GM19043 (cell line): ENCODE data around the gene CIB2.

Experiments
- ATAC-seq: cut with Tn5 transposase; IDR thresholded peaks from one replicate; pipeline ENCODE4 v1.9.1; 2021; ENCODE audit warnings: low read depth; ENCODE audit not compliant: unreplicated experiment

CIB2 gene

GRCh38 chr15:78149805-78150751 is 18.8 kb upstream of the CIB2 start:
- peak; percentile 7 for ATAC-seq

GRCh38 chr15:78149068-78149804 is 18.0 kb upstream of the CIB2 start, which contains the start of gene IDH3A:
Gene IDH3A, plus strand, starts transcription at chr15:78149362. Its CDS starts 42 bp downstream, at chr15:78149404.
- ATAC-seq: peak; percentile 75

- peak; percentile 12 for ATAC-seq
These were observed 17.3 kb upstream of the CIB2 start for GRCh38 chr15:78148392-78149067.

GRCh38 chr15:78147566-78147965 is 16.3 kb upstream of the CIB2 start:
- no peak for ATAC-seq

GRCh38 chr15:78146425-78147154 is 15.3 kb upstream of the CIB2 start:
- no peak for ATAC-seq

- ATAC-seq: no peak
These were observed 11.1 kb upstream of the CIB2 start for GRCh38 chr15:78142332-78142731.

- ATAC-seq: no peak
These were observed 9.0 kb upstream of the CIB2 start for GRCh38 chr15:78140292-78140691.

- no peak for ATAC-seq
These were observed 8.3 kb upstream of the CIB2 start for GRCh38 chr15:78139578-78139977.

- ATAC-seq: no peak
These were observed 2.6 kb upstream of the CIB2 start for GRCh38 chr15:78133801-78134200.

- ATAC-seq: peak; percentile 41
These were observed 565 bp downstream of the CIB2 start for GRCh38 chr15:78130466-78131294.

- ATAC-seq: no peak
These were observed 1.4 kb downstream of the CIB2 start for GRCh38 chr15:78129751-78130287.

GRCh38 chr15:78129077-78129750 is 2.0 kb downstream of the CIB2 start:
- ATAC-seq: no peak

- no peak for ATAC-seq
These were observed 3.4 kb downstream of the CIB2 start for GRCh38 chr15:78127882-78128281.

- ATAC-seq: no peak
These were observed 6.0 kb downstream of the CIB2 start for GRCh38 chr15:78125267-78125666.

- ATAC-seq: no peak
These were observed 10.7 kb downstream of the CIB2 start for GRCh38 chr15:78120523-78120922.

- ATAC-seq: no peak
These were observed 18.7 kb downstream of the CIB2 start for GRCh38 chr15:78112551-78112950.

- ATAC-seq: no peak
These were observed 19.5 kb downstream of the CIB2 start for GRCh38 chr15:78111788-78112187.

- ATAC-seq: no peak
These were observed 20.2 kb downstream of the CIB2 start for GRCh38 chr15:78110916-78111475.
